ENCODE results near the gene NAPA. TPM values are rescaled to one million over a fixed set of nuclear protein-coding genes. Genes with fewer than 3 reads are reported as not detected.

NAPA gene
- polyA plus RNA-seq, 3 donors = 77.5 to 135 (median 111) TPM

- peaks cover 78 to 89% (median 81%) of the 10 kb centered on the region in 3 donors for H3K27me3 Mint-ChIP-seq (ENCODE audit: low read depth in 3 of 3)
- peaks cover 19% of the 10 kb centered on the region for H3K4me1 Mint-ChIP-seq
- no peak for TF ChIP-seq CTCF (IDR thresholded peaks at IDR 0.05)
- Histone ChIP-seq H3K4me2 (replicated peaks; ENCODE audit: extremely low read depth, low read length, poor library complexity, severe bottlenecking) (peak overlapping the region; percentile 41), H3K9me3 (replicated peaks in 1 of 2; ENCODE audit: control insufficient read depth in 1 of 2, insufficient read depth in 1 of 2, low read length in 2 of 2) (peaks cover 10 to 24% of the 10 kb centered on the region in 2 donors), H3K27ac (ENCODE audit: low read depth in 1 of 2, low read length in 2 of 2) (no peak overlapping the region), H3K36me3 (replicated peaks in 1 of 2; ENCODE audit: control insufficient read depth in 1 of 2, insufficient read depth in 2 of 2, low read length in 2 of 2) (no peaks in the 10 kb centered on the region), H3K27me3 (ENCODE audit: control insufficient read depth in 2 of 2, insufficient read depth in 2 of 2, low read length in 2 of 2) (peaks cover 37 to 76% of the 10 kb centered on the region in 2 donors), H3K4me1 (ENCODE audit: control insufficient read depth in 1 of 2, insufficient read depth in 2 of 2, low read length in 2 of 2) (peaks cover 15 to 25% of the 10 kb centered on the region in 2 donors), H3K79me2 (ENCODE audit: insufficient read depth, low read length) (no peaks in the 10 kb centered on the region), H3K4me3 (replicated peaks in 1 of 3; ENCODE audit: low read depth in 2 of 3, low read length in 3 of 3) (peak overlapping the region in 1 of 3 experiments; percentile 19), H4K20me1 (ENCODE audit: insufficient read depth, low read length) (no peaks in the 10 kb centered on the region), H3K9ac (ENCODE audit: insufficient read depth, low read length, poor library complexity, severe bottlenecking) (no peak overlapping the region), H2AFZ (ENCODE audit: insufficient read depth, low read depth, low read length, poor library complexity, severe bottlenecking) (no peak overlapping the region)
- peaks cover 6 to 12% of the 10 kb centered on the region in 2 donors for H3K36me3 Mint-ChIP-seq
- no CpG with 5 or more reads among the region's 4 CpGs for WGBS (ENCODE audit: insufficient coverage)
- intact Hi-C loops (cut with micrococcal nuclease) = no loop called here
- peaks cover 13 to 27% (median 22%) of the 10 kb centered on the region in 7 donors for H3K9me3 Mint-ChIP-seq
- peak overlapping the region; percentile 34 to 88 for H3K4me3 Mint-ChIP-seq
- DNase-seq = no peak
- H3K27ac Mint-ChIP-seq = peak overlapping the region in 1 of 7 donors; percentile 1
Observed at GRCh38 chr19:47445527-47445926, 69.3 kb downstream of the NAPA start.

- Histone ChIP-seq H2AFZ (ENCODE audit: insufficient read depth, low read depth, low read length, poor library complexity, severe bottlenecking) (no peak overlapping the region), H3K27ac (ENCODE audit: low read depth in 1 of 2, low read length in 2 of 2) (no peak overlapping the region), H4K20me1 (ENCODE audit: insufficient read depth, low read length) (no peaks in the 10 kb centered on the region), H3K4me1 (ENCODE audit: control insufficient read depth in 1 of 2, insufficient read depth in 2 of 2, low read length in 2 of 2) (peaks cover 15 to 25% of the 10 kb centered on the region in 2 donors), H3K79me2 (ENCODE audit: insufficient read depth, low read length) (no peaks in the 10 kb centered on the region), H3K9me3 (replicated peaks in 1 of 2; ENCODE audit: control insufficient read depth in 1 of 2, insufficient read depth in 1 of 2, low read length in 2 of 2) (peaks cover 10 to 24% of the 10 kb centered on the region in 2 donors), H3K36me3 (replicated peaks in 1 of 2; ENCODE audit: control insufficient read depth in 1 of 2, insufficient read depth in 2 of 2, low read length in 2 of 2) (no peaks in the 10 kb centered on the region), H3K4me3 (replicated peaks in 1 of 3; ENCODE audit: low read depth in 2 of 3, low read length in 3 of 3) (no peak overlapping the region), H3K4me2 (replicated peaks; ENCODE audit: extremely low read depth, low read length, poor library complexity, severe bottlenecking) (no peak overlapping the region), H3K9ac (ENCODE audit: insufficient read depth, low read length, poor library complexity, severe bottlenecking) (no peak overlapping the region), H3K27me3 (ENCODE audit: control insufficient read depth in 2 of 2, insufficient read depth in 2 of 2, low read length in 2 of 2) (peaks cover 37 to 69% of the 10 kb centered on the region in 2 donors)
- H3K4me3 Mint-ChIP-seq = peak overlapping the region in 1 of 2 donors; percentile 87
- no peak for DNase-seq
- peaks cover 13 to 27% (median 22%) of the 10 kb centered on the region in 7 donors for H3K9me3 Mint-ChIP-seq
- no peak for TF ChIP-seq CTCF (IDR thresholded peaks at IDR 0.05)
- 21% methylated on average over 17 of the region's 22 CpGs for WGBS (ENCODE audit: insufficient coverage)
- intact Hi-C loops (cut with micrococcal nuclease) = no loop called here
- H3K27me3 Mint-ChIP-seq (ENCODE audit: low read depth in 3 of 3) = peaks cover 70 to 82% (median 71%) of the 10 kb centered on the region in 3 donors
- H3K27ac Mint-ChIP-seq = no peak overlapping the region
- peaks cover 19% of the 10 kb centered on the region for H3K4me1 Mint-ChIP-seq
- peaks cover 6 to 12% of the 10 kb centered on the region in 2 donors for H3K36me3 Mint-ChIP-seq
Observed at GRCh38 chr19:47444388-47444821, 70.5 kb downstream of the NAPA start.

Data from CD14-positive monocyte (primary cell).